IMR-90 (cell line): Measurements from ENCODE around the gene CHL1.

Experiments
- BHLHE40 ChIP-seq: fragments of 150-350 bp; IDR thresholded peaks from 2 replicates; pipeline ENCODE4 v1.6.1; 2016; ENCODE audit warnings: mild to moderate bottlenecking, low read depth, low read length
- CEBPB ChIP-seq: IDR thresholded peaks from 2 replicates; pipeline ENCODE4 v1.6.1; 2012; ENCODE audit warnings: low read depth, low read length, improper control_type of control experiment
- CTCF ChIP-seq: conservative IDR thresholded peaks from 2 replicates; pipeline ENCODE4 v1.5.1; 2012; ENCODE audit warnings: mild to moderate bottlenecking, low read depth, low read length, improper control_type of control experiment
- FOS ChIP-seq: fragments of 150-350 bp; IDR thresholded peaks from 2 replicates; pipeline ENCODE4 v1.6.1; 2016; ENCODE audit warnings: low read depth, low read length
- MAFK ChIP-seq: IDR thresholded peaks from 2 replicates; pipeline ENCODE4 v1.6.1; 2012; ENCODE audit warnings: low read depth, low read length, improper control_type of control experiment
- MAZ ChIP-seq: IDR thresholded peaks from 2 replicates; pipeline ENCODE4 v1.6.1; 2012; ENCODE audit warnings: low read depth, mild to moderate bottlenecking, low read length, improper control_type of control experiment, moderate library complexity, borderline replicate concordance
- MXI1 ChIP-seq: IDR thresholded peaks from 2 replicates; pipeline ENCODE4 v1.6.1; 2012; ENCODE audit warnings: low read depth, mild to moderate bottlenecking, low read length, moderate library complexity, borderline replicate concordance
- NFE2L2 ChIP-seq: fragments of 150-350 bp; IDR thresholded peaks from 2 replicates; pipeline ENCODE4 v1.6.1; 2016; ENCODE audit warnings: low read depth, mild to moderate bottlenecking, low read length
- POLR2A ChIP-seq: IDR thresholded peaks from 2 replicates; pipeline ENCODE4 v1.6.1; 2012; ENCODE audit warnings: mild to moderate bottlenecking, low read depth, low read length
- RAD21 ChIP-seq: IDR thresholded peaks from 2 replicates; pipeline ENCODE4 v1.6.1; 2012; ENCODE audit warnings: low read length, improper control_type of control experiment
- RCOR1 ChIP-seq: IDR thresholded peaks from 2 replicates; pipeline ENCODE4 v1.6.1; 2012; ENCODE audit warnings: mild to moderate bottlenecking, low read length, improper control_type of control experiment; ENCODE audit not compliant: insufficient replicate concordance
- RFX5 ChIP-seq: IDR thresholded peaks from 2 replicates; pipeline ENCODE4 v1.8.0; 2012; ENCODE audit warnings: low read depth, mild to moderate bottlenecking, low read length, moderate library complexity
- SMC3 ChIP-seq: fragments of 150-350 bp; IDR thresholded peaks from 2 replicates; pipeline ENCODE4 v1.6.1; 2016; ENCODE audit warnings: low read depth, mild to moderate bottlenecking, antibody characterized with exemption, low read length, moderate library complexity
- USF2 ChIP-seq: fragments of 150-350 bp; IDR thresholded peaks from 2 replicates; pipeline ENCODE4 v1.6.1; 2017; ENCODE audit warnings: mild to moderate bottlenecking, antibody characterized with exemption, low read length, low read depth

GRCh38 chr3:257826-258225 is 61.3 kb downstream of the CHL1 start:
- TF ChIP-seq MAZ = no peak
- no peak for TF ChIP-seq CTCF
- TF ChIP-seq RFX5 = no peak
- no peak for TF ChIP-seq POLR2A
- no peak for TF ChIP-seq RAD21
- no peak for TF ChIP-seq CEBPB
- TF ChIP-seq USF2 = no peak
- no peak for TF ChIP-seq FOS
- no peak for TF ChIP-seq SMC3
- TF ChIP-seq NFE2L2 = no peak
- no peak for TF ChIP-seq MAFK
- no peak for TF ChIP-seq MXI1
- TF ChIP-seq RCOR1 = no peak
- no peak for TF ChIP-seq BHLHE40
